GM12878 (cell line): ENCODE data around the gene SLAMF9. TPM values are rescaled to one million over a fixed set of nuclear protein-coding genes. Genes with fewer than 3 reads are reported as not detected.

Source experiments
- ATF7 ChIP-seq: fragments of 450-650 bp; IDR thresholded peaks from 2 replicates; pipeline ENCODE4 v1.6.1; 2016; ENCODE audit warnings: low read depth, mild to moderate bottlenecking
- BMI1 ChIP-seq: fragments of 450-650 bp; IDR thresholded peaks from 2 replicates; pipeline ENCODE4 v1.6.1; 2016; ENCODE audit warnings: mild to moderate bottlenecking, moderate library complexity, borderline replicate concordance
- CBX5 ChIP-seq: sonication (generic); IDR thresholded peaks from 2 replicates; pipeline ENCODE4 v1.6.1; 2016; ENCODE audit warnings: low read depth, moderate library complexity, mild to moderate bottlenecking, inconsistent platforms
- CHD4 ChIP-seq: fragments of 200-600 bp; sonication (generic); IDR thresholded peaks from 2 replicates; pipeline ENCODE4 v1.6.1; 2016; ENCODE audit warnings: mild to moderate bottlenecking
- ETV6 ChIP-seq, 2 experiments: fragments of 450-650 bp in 1 of 2; IDR thresholded peaks in 1 of 2; conservative IDR thresholded peaks in 1 of 2; 2 replicates each; pipeline ENCODE4 v1.6.1; 2014; ENCODE audit warnings: antibody characterized with exemption in 1 of 2, borderline replicate concordance in 1 of 2, low read depth in 1 of 2, mild to moderate bottlenecking in 1 of 2, moderate library complexity in 1 of 2
- GABPA ChIP-seq: IDR thresholded peaks from 2 replicates; pipeline ENCODE4 v1.6.1; 2014; ENCODE audit warnings: antibody characterized with exemption, low read depth, mild to moderate bottlenecking, inconsistent platforms
- LARP7 ChIP-seq: fragments of 450-650 bp; IDR thresholded peaks from 2 replicates; pipeline ENCODE4 v1.6.1; 2017; ENCODE audit warnings: mild to moderate bottlenecking
- MXI1 ChIP-seq: fragments of 150-350 bp; IDR thresholded peaks from 2 replicates; pipeline ENCODE4 v1.6.1; 2011; ENCODE audit warnings: low read depth, mild to moderate bottlenecking, inconsistent platforms, low read length, improper control_type of control experiment
- NFYB ChIP-seq: IDR thresholded peaks from 2 replicates; pipeline ENCODE4 v1.6.1; 2011; ENCODE audit warnings: low read depth, mild to moderate bottlenecking, low read length, improper control_type of control experiment, moderate library complexity; ENCODE audit not compliant: insufficient read depth
- POLR2AphosphoS2 ChIP-seq: IDR thresholded peaks from 2 replicates; pipeline ENCODE4 v1.6.1; 2011; ENCODE audit warnings: low read depth, mild to moderate bottlenecking, low read length, improper control_type of control experiment, moderate library complexity
- RAD21 ChIP-seq: IDR thresholded peaks from 2 replicates; pipeline ENCODE4 v1.6.1; 2011; ENCODE audit warnings: mild to moderate bottlenecking, low read depth, low read length, moderate library complexity; ENCODE audit not compliant: insufficient read depth
- SMARCA5 ChIP-seq: fragments of 450-650 bp; IDR thresholded peaks from 2 replicates; pipeline ENCODE4 v1.6.1; 2017; ENCODE audit warnings: mild to moderate bottlenecking
- YY1 ChIP-seq: IDR thresholded peaks from 2 replicates; pipeline ENCODE4 v1.6.1; 2011; ENCODE audit warnings: low read depth, mild to moderate bottlenecking, low read length
- ZNF274 ChIP-seq: IDR thresholded peaks from one replicate; pipeline ENCODE4 v1.8.0; 2011; ENCODE audit not compliant: insufficient read length, insufficient read depth
- polyA plus RNA-seq, 11 experiments: library from polyadenylated mRNA; depleted of rRNA in 4 of 11; unstranded in 6 of 11; stranded (reverse) in 5 of 11; fragments of >200 nt; fragmentation: Nextera tagmentation in 4 of 11; fragmentation: Illumina TruSeq in 1 of 11; extraction: Ambion mirVana in 4 of 11; extraction: Trizol in 1 of 11; gene quantifications; 1 replicate in 1 of 11; 2 replicates in 10 of 11; pipeline versions ENCODE4 v1.2.1 to v1.2.3, GENCODE V29; 2011 to 2016; ENCODE audit warnings: inconsistent platforms in 2 of 11, missing spikeins in 2 of 11, low read depth in 1 of 11
- total RNA-seq, 4 experiments: library from RNA; depleted of rRNA in 3 of 4; stranded (reverse); fragments of >200 nt in 3 of 4; fragmentation: Illumina TruSeq in 1 of 4; extraction: Trizol in 1 of 4; gene quantifications; 2 replicates each; pipeline versions ENCODE4 v1.2.1 to v1.2.3, GENCODE V29; 2013 to 2021
- TF ChIP-seq, protein P1 (sequence below): fragments of 450-650 bp; IDR thresholded peaks from 2 replicates; pipeline ENCODE4 v1.6.1; 2017; ENCODE audit warnings: mild to moderate bottlenecking, moderate library complexity
- TF ChIP-seq, protein P2 (sequence below): IDR thresholded peaks from 2 replicates; pipeline ENCODE4 v1.6.1; 2012; ENCODE audit warnings: mild to moderate bottlenecking, low read depth, low read length
- TF ChIP-seq, protein P3 (sequence below): fragments of 450-650 bp; IDR thresholded peaks from 2 replicates; pipeline ENCODE4 v1.6.1; 2018; ENCODE audit warnings: mild to moderate bottlenecking, low read depth, moderate library complexity; ENCODE audit not compliant: partially characterized antibody

The SLAMF9 gene
- total and polyA plus RNA-seq, 10 of the 15 experiments (the other 5 are each of a cell fraction or from before 2014, with no cell fraction given) = not detected

DNA sequence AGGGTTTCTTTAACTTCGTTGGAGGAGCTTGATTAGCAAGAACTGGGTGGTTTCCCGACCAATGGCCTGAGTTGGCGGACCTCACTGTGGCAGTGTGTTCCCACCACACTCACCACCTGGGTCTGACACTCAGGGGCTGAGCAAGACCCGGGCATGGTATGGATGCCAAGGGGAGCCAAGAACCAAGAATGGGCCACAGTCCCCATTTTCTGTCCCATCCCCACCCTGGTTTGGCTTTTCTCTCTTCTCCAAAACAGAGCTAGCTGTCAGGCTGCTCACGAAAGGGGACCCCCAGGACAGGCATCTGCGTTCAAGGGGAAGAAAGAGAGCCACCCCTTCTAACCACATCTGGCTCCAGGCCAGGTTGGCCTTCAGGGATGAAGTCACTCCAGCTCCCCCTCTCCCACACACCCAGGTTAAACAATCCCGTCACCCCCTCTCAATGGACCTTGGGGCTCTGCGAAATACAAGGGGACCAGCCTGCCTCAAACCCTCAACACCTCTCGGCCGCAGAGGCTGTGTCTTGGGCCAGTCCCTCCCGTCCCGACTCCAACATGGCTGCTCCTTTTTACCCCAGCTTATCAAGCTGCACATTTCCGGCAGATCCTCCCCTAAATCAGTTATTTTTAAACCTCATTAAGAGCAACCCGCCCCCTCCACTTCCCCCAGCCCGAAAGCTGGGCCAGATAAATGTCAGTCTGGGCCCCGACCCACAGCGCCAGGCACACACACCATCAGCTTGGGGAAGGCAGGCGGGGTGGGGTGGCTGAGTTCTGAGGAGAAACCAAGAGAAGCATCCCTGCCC is 32.1 kb downstream of the SLAMF9 start (continued):
- TF ChIP-seq, protein P1, sequence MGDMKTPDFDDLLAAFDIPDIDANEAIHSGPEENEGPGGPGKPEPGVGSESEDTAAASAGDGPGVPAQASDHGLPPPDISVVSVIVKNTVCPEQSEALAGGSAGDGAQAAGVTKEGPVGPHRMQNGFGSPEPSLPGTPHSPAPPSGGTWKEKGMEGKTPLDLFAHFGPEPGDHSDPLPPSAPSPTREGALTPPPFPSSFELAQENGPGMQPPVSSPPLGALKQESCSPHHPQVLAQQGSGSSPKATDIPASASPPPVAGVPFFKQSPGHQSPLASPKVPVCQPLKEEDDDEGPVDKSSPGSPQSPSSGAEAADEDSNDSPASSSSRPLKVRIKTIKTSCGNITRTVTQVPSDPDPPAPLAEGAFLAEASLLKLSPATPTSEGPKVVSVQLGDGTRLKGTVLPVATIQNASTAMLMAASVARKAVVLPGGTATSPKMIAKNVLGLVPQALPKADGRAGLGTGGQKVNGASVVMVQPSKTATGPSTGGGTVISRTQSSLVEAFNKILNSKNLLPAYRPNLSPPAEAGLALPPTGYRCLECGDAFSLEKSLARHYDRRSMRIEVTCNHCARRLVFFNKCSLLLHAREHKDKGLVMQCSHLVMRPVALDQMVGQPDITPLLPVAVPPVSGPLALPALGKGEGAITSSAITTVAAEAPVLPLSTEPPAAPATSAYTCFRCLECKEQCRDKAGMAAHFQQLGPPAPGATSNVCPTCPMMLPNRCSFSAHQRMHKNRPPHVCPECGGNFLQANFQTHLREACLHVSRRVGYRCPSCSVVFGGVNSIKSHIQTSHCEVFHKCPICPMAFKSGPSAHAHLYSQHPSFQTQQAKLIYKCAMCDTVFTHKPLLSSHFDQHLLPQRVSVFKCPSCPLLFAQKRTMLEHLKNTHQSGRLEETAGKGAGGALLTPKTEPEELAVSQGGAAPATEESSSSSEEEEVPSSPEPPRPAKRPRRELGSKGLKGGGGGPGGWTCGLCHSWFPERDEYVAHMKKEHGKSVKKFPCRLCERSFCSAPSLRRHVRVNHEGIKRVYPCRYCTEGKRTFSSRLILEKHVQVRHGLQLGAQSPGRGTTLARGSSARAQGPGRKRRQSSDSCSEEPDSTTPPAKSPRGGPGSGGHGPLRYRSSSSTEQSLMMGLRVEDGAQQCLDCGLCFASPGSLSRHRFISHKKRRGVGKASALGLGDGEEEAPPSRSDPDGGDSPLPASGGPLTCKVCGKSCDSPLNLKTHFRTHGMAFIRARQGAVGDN = peak; percentile 39
- no peak for TF ChIP-seq ZNF274
- TF ChIP-seq CBX5 = no peak
- TF ChIP-seq POLR2AphosphoS2 = no peak
- peak; percentile 46; the same call in 1 of the 2 replicates for TF ChIP-seq LARP7
- no peak for TF ChIP-seq CHD4
- no peak for TF ChIP-seq NFYB
- peak; percentile 90 for TF ChIP-seq YY1
- no peak for TF ChIP-seq ETV6 (conservative IDR thresholded peaks at IDR 0.05 in 1 of 2, IDR thresholded peaks at IDR 0.05 in 1 of 2; ENCODE audit: borderline replicate concordance in 1 of 2, low read depth in 1 of 2)
- TF ChIP-seq RAD21 = no peak
- TF ChIP-seq, protein P2, sequence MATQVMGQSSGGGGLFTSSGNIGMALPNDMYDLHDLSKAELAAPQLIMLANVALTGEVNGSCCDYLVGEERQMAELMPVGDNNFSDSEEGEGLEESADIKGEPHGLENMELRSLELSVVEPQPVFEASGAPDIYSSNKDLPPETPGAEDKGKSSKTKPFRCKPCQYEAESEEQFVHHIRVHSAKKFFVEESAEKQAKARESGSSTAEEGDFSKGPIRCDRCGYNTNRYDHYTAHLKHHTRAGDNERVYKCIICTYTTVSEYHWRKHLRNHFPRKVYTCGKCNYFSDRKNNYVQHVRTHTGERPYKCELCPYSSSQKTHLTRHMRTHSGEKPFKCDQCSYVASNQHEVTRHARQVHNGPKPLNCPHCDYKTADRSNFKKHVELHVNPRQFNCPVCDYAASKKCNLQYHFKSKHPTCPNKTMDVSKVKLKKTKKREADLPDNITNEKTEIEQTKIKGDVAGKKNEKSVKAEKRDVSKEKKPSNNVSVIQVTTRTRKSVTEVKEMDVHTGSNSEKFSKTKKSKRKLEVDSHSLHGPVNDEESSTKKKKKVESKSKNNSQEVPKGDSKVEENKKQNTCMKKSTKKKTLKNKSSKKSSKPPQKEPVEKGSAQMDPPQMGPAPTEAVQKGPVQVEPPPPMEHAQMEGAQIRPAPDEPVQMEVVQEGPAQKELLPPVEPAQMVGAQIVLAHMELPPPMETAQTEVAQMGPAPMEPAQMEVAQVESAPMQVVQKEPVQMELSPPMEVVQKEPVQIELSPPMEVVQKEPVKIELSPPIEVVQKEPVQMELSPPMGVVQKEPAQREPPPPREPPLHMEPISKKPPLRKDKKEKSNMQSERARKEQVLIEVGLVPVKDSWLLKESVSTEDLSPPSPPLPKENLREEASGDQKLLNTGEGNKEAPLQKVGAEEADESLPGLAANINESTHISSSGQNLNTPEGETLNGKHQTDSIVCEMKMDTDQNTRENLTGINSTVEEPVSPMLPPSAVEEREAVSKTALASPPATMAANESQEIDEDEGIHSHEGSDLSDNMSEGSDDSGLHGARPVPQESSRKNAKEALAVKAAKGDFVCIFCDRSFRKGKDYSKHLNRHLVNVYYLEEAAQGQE = no peak
- peak; percentile 49 for TF ChIP-seq ATF7
- 0 out of 2 replicates have a peak, but pooled peaks have one; percentile 60 for TF ChIP-seq SMARCA5
- TF ChIP-seq BMI1 = no peak
- no peak for TF ChIP-seq GABPA
- TF ChIP-seq MXI1 = no peak
- TF ChIP-seq, protein P3, sequence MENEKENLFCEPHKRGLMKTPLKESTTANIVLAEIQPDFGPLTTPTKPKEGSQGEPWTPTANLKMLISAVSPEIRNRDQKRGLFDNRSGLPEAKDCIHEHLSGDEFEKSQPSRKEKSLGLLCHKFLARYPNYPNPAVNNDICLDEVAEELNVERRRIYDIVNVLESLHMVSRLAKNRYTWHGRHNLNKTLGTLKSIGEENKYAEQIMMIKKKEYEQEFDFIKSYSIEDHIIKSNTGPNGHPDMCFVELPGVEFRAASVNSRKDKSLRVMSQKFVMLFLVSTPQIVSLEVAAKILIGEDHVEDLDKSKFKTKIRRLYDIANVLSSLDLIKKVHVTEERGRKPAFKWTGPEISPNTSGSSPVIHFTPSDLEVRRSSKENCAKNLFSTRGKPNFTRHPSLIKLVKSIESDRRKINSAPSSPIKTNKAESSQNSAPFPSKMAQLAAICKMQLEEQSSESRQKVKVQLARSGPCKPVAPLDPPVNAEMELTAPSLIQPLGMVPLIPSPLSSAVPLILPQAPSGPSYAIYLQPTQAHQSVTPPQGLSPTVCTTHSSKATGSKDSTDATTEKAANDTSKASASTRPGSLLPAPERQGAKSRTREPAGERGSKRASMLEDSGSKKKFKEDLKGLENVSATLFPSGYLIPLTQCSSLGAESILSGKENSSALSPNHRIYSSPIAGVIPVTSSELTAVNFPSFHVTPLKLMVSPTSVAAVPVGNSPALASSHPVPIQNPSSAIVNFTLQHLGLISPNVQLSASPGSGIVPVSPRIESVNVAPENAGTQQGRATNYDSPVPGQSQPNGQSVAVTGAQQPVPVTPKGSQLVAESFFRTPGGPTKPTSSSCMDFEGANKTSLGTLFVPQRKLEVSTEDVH = no peak
